Measurements from ENCODE around the gene KMT2B.

Gene KMT2B

GRCh38 chr19:35710784-35711723, 6.7 kb upstream of the KMT2B start:
- DNase-seq (ENCODE audit: low read depth) = peak; percentile 88
- TF ChIP-seq CTCF (IDR thresholded peaks at IDR 0.05; ENCODE audit: low read depth, low read length, missing control alignments) = no peak
- peak overlapping the region; percentile 42 for H3K4me3 ChIP-seq (ENCODE audit: low read depth, low read length)

GRCh38 chr19:35712567-35713505, 5.0 kb upstream of the KMT2B start:
- no peak for TF ChIP-seq CTCF (IDR thresholded peaks at IDR 0.05; ENCODE audit: low read depth, low read length, missing control alignments)
- peak overlapping the region; percentile 89 for H3K4me3 ChIP-seq (ENCODE audit: low read depth, low read length)
- DNase-seq (ENCODE audit: low read depth) = peak; percentile 78

- H3K4me3 ChIP-seq (ENCODE audit: low read depth, low read length) = peak overlapping the region; percentile 89
- no peak for DNase-seq (ENCODE audit: low read depth)
- TF ChIP-seq CTCF (IDR thresholded peaks at IDR 0.05; ENCODE audit: low read depth, low read length, missing control alignments) = peak; percentile 2
Measured at GRCh38 chr19:35713506-35713850, 4.3 kb upstream of the KMT2B start.

- peak overlapping the region; percentile 89 for H3K4me3 ChIP-seq (ENCODE audit: low read depth, low read length)
- no peak for DNase-seq (ENCODE audit: low read depth)
- TF ChIP-seq CTCF (IDR thresholded peaks at IDR 0.05; ENCODE audit: low read depth, low read length, missing control alignments) = no peak
Measured at GRCh38 chr19:35713904-35714495, 3.8 kb upstream of the KMT2B start.

GRCh38 chr19:35714601-35715354, 3.0 kb upstream of the KMT2B start:
- peak; percentile 56 for TF ChIP-seq CTCF (IDR thresholded peaks at IDR 0.05; ENCODE audit: low read depth, low read length, missing control alignments)
- DNase-seq (ENCODE audit: low read depth) = no peak
- peak overlapping the region; percentile 89 for H3K4me3 ChIP-seq (ENCODE audit: low read depth, low read length)

GRCh38 chr19:35715355-35715809, 2.4 kb upstream of the KMT2B start:
- no peak for DNase-seq (ENCODE audit: low read depth)
- H3K4me3 ChIP-seq (ENCODE audit: low read depth, low read length) = peak overlapping the region; percentile 89
- no peak for TF ChIP-seq CTCF (IDR thresholded peaks at IDR 0.05; ENCODE audit: low read depth, low read length, missing control alignments)
